SK-N-SH treated with all-trans-retinoic acid at 6 μM for 48 hours (cell line): ENCODE data around the gene SEMG1.

Experiments
- CSDC2 ChIP-seq: fragments of 250-450 bp; sonication (Bioruptor Pico); IDR thresholded peaks from 2 replicates; pipeline ENCODE4 v1.5.0; 2020; ENCODE audit warnings: mild to moderate bottlenecking, moderate library complexity
- OSR1 ChIP-seq: fragments of 250-450 bp; sonication (Bioruptor Pico); IDR thresholded peaks from 2 replicates; pipeline ENCODE4 v1.8.0; 2022; ENCODE audit warnings: moderate library complexity, mild to moderate bottlenecking, inconsistent platforms
- TF ChIP-seq, protein P1 (sequence below): fragments of 250-450 bp; sonication (Bioruptor Pico); IDR thresholded peaks from 2 replicates; pipeline ENCODE4 v1.5.1; 2020; ENCODE audit warnings: low read depth, mild to moderate bottlenecking, moderate library complexity

DNA sequence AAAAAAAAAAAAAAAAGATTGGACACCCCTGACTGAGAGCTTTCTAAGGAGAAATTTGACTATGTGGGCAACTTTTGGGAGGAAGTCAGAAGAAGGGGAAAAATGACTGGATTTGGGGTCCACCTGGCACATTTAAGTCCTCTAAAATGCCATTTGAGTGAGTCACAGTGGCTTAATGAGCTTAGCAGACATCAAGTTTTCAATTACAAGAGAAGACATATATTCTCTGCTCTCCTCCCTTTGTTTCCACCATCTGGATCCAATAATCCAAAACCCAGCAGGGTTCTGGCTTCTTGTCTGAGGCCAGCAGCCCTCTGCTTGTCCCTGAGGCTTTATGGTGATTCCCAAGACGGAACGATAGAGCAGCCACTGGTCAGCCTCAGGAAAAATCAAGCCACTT lies 25.2 kb upstream of the SEMG1 start:
- TF ChIP-seq, protein P1, sequence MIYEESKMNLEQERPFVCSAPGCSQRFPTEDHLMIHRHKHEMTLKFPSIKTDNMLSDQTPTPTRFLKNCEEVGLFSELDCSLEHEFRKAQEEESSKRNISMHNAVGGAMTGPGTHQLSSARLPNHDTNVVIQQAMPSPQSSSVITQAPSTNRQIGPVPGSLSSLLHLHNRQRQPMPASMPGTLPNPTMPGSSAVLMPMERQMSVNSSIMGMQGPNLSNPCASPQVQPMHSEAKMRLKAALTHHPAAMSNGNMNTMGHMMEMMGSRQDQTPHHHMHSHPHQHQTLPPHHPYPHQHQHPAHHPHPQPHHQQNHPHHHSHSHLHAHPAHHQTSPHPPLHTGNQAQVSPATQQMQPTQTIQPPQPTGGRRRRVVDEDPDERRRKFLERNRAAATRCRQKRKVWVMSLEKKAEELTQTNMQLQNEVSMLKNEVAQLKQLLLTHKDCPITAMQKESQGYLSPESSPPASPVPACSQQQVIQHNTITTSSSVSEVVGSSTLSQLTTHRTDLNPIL = no peak
- no peak for TF ChIP-seq OSR1 (CRISPR knock-in tag)
- no peak for TF ChIP-seq CSDC2 (CRISPR knock-in tag)
